Endothelial cell of hepatic sinusoid (primary cell): ENCODE results near the gene TRPC4AP.
"Not testable (repeated sequence)": the region's sequence is repeated elsewhere in the genome, so short reads cannot be mapped to it uniquely, and the experiment has no call there.

ENCODE experiments used
- in situ Hi-C: cut with HindIII; loops from 2 replicates; pipeline ENCODE4 v1.10.0; 2017; ENCODE audit warnings: low sequenced_read_pairs

TRPC4AP gene

DNA sequence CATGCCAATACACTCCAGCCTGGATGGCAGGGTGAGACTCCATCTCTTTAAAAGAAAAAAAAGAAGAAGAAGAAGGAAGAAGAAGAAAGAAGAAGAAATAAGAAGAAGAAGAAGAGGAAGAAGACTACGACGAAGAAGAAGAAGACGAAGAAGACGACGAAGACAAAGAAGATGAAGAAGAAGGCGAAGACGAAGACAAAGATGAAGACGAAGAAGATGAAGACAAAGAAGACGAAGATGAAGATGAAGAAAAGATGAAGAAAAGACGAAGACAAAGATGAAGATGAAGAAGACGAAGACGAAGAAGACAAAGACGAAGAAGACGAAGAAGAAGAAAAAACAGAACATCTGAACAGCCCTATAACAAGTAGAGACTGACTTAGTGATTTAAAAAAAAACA is 33.0 kb downstream of the TRPC4AP start:
- in situ Hi-C loops: no loop called here

DNA sequence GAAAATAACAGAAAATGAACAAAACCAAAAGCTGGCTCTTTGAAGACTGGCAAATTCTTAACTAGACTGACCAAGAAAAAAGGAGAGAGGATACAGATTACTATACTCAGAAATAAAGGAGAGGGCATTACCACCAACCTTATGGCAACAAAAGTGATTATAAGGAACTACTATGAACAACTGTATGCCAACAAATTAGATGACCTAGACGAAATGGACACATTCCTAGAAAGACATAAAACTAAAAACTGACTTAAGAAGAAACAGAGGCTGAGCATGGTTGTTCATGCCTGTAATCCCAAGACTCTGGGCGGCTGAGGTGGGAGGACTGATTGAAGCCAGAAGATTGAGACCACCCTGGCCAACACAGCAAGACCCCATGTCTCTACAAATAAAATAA is 33.5 kb downstream of the TRPC4AP start:
- in situ Hi-C loops: no loop called here

- in situ Hi-C loops: no loop called here
Observed at GRCh38 chr20:35055445-35056276, 36.9 kb downstream of the TRPC4AP start.

DNA sequence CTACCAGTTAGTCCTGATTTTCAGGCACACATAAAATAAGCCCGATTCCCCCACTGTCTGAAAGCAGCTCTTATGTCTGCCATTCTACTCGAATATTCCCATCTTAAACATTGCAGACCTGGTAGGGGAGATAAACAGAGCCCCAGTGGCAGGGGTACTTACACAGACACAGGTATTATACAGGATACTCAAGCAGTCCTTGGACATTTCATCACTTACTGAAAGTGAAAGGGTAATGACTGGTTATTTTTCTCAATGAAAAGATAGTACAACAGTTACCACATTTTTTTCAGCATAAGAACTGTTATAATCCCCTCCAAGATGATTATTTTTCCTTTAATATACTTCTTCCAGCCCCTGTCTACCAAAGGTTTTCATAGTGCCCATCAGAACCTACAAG is 37.8 kb downstream of the TRPC4AP start:
- in situ Hi-C loops: no loop called here

- in situ Hi-C loops: not testable (repeated sequence)
Observed at GRCh38 chr20:35052616-35053015, 40.0 kb downstream of the TRPC4AP start.

GRCh38 chr20:35049776-35050352 is 42.7 kb downstream of the TRPC4AP start:
- in situ Hi-C loops: no loop called here

DNA sequence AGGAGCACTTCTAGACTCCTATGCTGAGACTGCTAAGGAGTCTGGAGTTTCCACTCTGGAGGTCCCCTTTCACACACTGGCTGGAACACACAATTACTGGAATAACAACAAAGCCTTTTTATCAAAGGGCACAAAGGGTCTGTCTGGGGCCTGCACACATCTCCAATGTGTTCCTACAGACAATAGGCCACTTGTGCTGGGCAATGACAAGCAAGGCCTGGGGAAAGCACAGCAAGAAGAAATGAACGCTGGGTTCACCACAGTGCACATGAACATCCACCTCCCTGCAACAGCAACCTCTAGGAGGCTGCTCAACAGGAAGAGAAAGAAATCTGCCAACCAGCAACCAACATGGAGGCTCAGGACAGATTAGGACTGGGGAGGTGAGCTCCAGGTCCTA is 43.9 kb downstream of the TRPC4AP start:
- in situ Hi-C loops: no loop called here

- in situ Hi-C loops: no loop called here
Observed at GRCh38 chr20:35042268-35042667, 50.3 kb downstream of the TRPC4AP start.

DNA sequence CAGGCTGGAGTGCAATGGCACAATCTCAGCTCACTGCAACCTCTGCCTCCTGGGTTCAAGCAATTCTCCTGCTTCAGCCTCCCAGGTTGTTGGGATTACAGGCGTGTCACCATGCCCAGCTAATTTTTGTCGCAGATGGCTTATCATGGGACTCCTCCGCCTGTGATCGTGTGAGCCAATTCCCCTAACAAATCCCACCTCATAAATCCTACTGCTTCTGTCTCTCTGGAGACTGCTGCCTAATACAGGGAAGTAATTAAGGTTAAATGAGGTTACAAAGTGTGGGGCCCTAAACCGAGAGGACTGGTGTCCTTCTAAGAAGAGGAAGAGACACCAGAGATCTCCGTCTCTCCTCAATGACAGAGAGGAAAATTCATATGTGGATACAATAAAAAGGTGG is 52.0 kb downstream of the TRPC4AP start:
- in situ Hi-C loops: no loop called here

GRCh38 chr20:35039846-35040489 is 52.6 kb downstream of the TRPC4AP start:
- in situ Hi-C loops: no loop called here

DNA sequence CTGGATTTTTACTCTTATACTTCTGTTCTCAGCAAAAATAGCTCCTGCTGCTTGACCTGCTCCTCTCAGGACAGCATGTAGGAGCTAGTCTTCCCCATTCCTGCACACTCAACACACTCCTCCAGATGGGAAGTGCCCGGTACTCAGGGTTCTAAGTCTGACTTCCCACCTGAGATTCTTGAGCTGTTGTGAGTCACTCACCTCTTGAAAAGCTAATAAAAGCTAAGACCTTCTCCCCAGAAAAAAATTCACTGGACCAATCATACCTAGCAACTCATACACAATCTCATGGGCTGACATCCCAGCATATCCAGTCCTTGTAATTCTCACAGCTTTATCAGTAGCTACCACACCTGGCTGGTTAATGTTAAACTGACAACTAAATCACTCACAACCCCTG is 53.5 kb downstream of the TRPC4AP start:
- in situ Hi-C loops: no loop called here

GRCh38 chr20:35034145-35034544 is 58.5 kb downstream of the TRPC4AP start:
- in situ Hi-C loops: no loop called here

DNA sequence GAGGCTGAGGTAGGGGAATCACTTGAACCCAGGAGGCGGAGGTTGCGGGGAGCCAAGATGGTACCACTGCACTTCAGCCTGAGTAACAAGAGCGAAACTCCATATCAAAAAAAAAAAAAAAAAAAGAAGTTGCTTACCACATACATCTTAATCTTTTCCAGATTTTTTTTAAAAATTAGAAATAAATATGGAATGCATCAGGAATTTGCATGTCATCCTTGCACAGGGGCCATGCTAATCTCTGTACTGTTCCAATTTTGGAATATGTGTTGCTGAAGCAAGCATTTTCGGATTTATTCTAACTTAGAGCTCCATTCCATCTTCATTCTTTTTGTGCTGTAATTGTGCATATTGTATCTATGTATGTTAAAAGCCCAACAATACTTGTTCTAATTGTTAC is 62.5 kb downstream of the TRPC4AP start:
- in situ Hi-C loops: no loop called here

GRCh38 chr20:35027301-35027700 is 65.3 kb downstream of the TRPC4AP start:
- in situ Hi-C loops: no loop called here

DNA sequence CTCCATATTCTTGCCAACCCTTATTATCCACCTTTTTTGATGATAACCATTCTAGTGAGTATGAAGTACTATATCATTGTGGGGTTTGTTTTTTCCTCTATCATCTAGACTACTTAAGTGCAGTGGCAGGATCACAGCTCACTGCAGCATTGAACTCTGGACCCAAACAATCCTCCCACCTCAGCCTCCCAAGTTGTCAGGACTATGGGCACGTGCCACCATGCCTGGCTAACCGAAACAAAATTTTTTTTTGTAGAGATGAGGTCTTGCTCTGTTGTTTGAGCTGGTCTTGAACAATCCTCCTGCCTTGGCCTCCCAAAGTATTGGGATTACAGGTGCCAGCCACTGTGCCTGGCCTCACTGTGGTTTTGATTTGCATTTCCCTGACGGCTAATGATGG is 67.5 kb downstream of the TRPC4AP start:
- in situ Hi-C loops: no loop called here

- in situ Hi-C loops: no loop called here
Observed at GRCh38 chr20:35023624-35024023, 69.0 kb downstream of the TRPC4AP start.

DNA sequence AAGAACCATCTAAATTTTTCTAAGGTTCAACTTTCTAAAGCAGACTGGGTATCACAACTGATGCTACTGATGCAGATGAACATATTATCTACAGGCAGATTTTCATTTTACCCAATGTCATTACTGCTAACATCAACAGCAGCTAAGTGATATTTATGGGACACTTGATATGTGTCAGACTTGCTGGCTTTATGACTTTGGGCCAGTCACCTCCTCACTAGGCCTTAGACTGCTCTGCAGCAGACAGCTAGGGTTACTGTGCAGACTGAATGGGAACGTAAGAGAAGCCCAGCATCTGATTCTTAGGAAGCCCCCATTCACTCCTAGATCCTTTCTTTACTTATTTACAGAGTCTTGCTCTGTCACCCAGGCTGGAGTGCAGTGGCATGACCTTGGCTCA is 70.8 kb downstream of the TRPC4AP start:
- in situ Hi-C loops: no loop called here

DNA sequence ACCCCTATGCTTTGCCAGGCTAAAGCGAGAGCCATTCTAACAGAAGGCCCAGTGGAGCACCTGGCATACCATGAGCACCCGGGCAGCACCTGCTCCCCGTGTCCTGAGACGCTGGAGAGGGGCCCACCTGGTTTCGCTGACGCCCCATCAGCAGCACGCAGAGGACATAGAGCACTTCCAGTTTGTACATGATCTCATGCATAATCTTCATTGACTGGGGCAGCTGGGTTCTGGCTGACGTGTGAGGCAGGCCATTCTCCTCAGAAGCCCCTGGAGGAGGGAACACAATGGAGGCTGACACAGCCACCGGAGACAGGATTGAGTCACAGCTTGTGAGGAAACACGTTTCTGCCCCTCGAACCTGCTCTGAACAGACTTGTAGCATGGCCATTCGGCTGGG is 71.5 kb downstream of the TRPC4AP start:
- in situ Hi-C loops: no loop called here

DNA sequence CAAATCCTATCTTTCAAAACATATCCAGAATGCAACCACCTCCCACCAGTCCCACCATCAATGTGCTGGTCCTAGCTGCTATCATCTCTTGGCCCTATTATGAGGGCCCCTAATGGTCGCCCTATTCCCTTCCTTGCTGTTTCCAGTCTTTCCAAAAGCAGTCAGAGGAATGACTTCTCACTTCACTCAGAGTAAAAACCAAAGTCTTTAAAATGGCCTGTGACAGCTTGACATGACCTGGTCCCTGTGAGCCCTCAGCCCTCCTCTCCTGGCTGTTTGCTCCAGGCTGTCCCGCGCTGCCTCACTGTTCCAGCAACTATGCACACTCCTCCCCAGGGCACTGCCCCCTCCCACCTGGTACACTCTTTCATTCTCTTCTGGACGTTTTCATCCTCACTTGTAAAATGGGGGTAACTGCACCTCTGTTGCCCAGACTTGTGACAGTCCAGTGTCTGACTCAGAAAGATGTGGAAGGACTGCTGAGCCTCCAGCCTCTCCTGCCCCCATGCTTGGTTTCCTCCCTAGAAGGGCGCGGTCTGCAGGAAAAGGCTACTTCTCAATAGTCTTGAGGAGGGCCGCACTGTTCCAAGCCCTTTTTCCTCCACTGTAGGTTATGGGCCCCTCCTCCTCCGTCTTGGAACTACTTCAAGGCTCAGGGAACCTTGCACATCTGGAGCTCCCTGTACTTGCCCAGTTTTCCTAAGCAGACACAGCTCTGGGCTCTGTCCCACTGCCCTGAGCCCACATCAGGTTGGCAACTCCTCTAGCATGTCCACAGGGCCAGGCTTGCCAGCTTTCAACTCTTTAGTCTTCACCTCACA is 72.3 kb downstream of the TRPC4AP start:
- in situ Hi-C loops: no loop called here

- in situ Hi-C loops: no loop called here
Observed at GRCh38 chr20:35018590-35019371, 73.8 kb downstream of the TRPC4AP start.
